Measurements from ENCODE around the gene RPA3.

DNA sequence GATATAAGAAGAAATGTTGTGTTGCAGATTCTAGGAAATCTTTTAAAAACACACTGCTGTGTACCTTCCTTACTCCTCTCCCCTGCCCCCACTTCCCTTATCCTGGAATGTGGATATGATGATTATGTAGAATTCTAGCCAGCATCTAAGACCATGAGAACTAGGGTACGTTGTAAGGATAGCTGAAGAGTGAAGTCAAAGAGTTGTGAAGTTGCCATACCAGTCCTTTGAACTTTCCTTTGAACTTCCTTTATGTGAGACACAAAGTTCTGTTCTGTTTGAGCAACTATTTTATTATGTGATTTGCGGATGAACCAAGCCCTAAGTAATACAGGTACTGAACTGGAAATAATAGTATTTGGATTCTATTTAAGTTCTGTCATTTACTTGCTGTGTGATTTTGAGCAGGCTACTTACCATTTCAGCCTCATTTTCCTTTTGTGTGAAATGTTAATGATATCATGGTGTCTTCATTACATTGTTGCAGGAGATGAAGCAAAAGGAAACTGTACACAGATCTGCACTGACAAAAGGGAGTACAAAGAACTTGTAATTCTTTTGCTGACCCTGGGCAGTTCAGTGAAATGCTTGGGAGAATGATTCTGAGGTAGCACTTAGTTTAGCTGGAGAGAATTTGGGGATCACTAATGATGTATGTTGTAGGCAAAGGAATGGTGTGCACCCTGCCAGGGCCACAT lies 31.4 kb downstream of the RPA3 start:
- no peak for TF ChIP-seq CTCF (conservative IDR thresholded peaks at IDR 0.05; ENCODE audit: low read depth, low read length)
- no peak for TF ChIP-seq EZH2 (IDR thresholded peaks at IDR 0.05; ENCODE audit: borderline replicate concordance, low read depth, low read length, poor library complexity, severe bottlenecking)
